SJCRH30 (cell line): ENCODE measurements around the gene ARHGAP26. TPM values are rescaled to one million over a fixed set of nuclear protein-coding genes. Genes with fewer than 3 reads are reported as not detected.
A peak's percentile ranks its signal among the peaks of the same experiment; 100 is the strongest.

ENCODE experiments used
- DNase-seq, 2 experiments: peaks; one replicate each; pipeline ENCODE4 v3.0.0-alpha.2; 2015 to 2020
- H3K27ac ChIP-seq: fragments of 250-450 bp; sonication (Bioruptor Pico); 2 replicates; pipeline ENCODE4 v1.5.1; 2020; ENCODE audit warnings: mild to moderate bottlenecking, moderate library complexity
- H3K27me3 ChIP-seq: fragments of 250-450 bp; sonication (Bioruptor Pico); 2 replicates; pipeline ENCODE4 v1.5.1; 2020; ENCODE audit warnings: mild to moderate bottlenecking, moderate library complexity
- H3K36me3 ChIP-seq: fragments of 250-450 bp; sonication (Bioruptor Pico); 2 replicates; pipeline ENCODE4 v1.5.1; 2020; ENCODE audit warnings: mild to moderate bottlenecking, moderate library complexity
- H3K4me1 ChIP-seq: fragments of 250-450 bp; sonication (Bioruptor Pico); 2 replicates; pipeline ENCODE4 v1.5.1; 2020; ENCODE audit warnings: mild to moderate bottlenecking, moderate library complexity
- H3K4me3 ChIP-seq: fragments of 250-450 bp; sonication (Bioruptor Pico); 2 replicates; pipeline ENCODE4 v1.5.1; 2020; ENCODE audit warnings: mild to moderate bottlenecking, moderate library complexity
- H3K9me3 ChIP-seq: fragments of 250-450 bp; sonication (Bioruptor Pico); replicated peaks from 2 replicates; pipeline ENCODE4 v1.5.1; 2020; ENCODE audit warnings: mild to moderate bottlenecking, moderate library complexity
- total RNA-seq: library from RNA; depleted of rRNA; stranded (reverse); fragments of >200 nt; shearing (Covaris generic); gene quantifications from 2 replicates; pipeline ENCODE4 v1.2.3, GENCODE V29; 2014

The ARHGAP26 gene
- total RNA-seq, 1 experiment from 2014 or later = 16.9 TPM

DNA sequence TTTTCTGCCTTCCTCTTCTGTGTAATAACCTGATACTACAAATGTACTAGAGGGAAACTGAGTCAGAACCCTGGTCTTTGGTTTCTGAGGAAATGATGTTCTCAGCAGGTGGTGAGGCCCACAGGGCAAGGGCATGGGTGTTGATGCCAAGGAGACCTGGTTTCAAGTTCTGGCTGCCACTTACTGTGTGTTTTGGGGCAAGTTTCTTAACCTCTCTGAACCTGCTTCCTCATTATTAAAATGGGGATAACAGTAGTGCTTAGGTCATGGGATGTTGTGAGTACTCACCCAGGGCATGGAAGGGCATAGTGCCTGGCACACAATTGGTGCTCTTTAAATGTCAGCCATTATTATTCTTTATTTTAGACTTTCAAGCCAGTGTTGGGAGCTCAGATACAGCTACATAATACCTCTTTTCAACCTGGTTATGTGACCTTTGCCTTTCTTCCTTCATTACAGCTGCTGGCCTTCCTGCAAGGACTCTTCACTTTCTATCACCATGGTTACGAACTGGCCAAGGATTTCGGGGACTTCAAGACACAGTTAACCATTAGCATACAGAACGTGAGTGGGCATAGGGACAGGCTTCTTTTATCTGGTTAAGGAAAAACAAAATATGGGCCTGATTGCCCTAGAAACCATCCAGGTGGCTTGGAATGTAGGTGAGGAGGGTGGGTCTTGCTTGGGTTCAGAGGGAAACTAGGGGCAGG lies 131.5 kb downstream of the ARHGAP26 start:
- Histone ChIP-seq H3K4me1 (peaks cover 23% of the 10 kb centered on the region), H3K36me3 (no peaks in the 10 kb centered on the region), H3K27me3 (no peaks in the 10 kb centered on the region), H3K9me3 (no peaks in the 10 kb centered on the region), H3K4me3 (no peak overlapping the region), H3K27ac (no peak overlapping the region)
- DNase-seq = no peak

DNA sequence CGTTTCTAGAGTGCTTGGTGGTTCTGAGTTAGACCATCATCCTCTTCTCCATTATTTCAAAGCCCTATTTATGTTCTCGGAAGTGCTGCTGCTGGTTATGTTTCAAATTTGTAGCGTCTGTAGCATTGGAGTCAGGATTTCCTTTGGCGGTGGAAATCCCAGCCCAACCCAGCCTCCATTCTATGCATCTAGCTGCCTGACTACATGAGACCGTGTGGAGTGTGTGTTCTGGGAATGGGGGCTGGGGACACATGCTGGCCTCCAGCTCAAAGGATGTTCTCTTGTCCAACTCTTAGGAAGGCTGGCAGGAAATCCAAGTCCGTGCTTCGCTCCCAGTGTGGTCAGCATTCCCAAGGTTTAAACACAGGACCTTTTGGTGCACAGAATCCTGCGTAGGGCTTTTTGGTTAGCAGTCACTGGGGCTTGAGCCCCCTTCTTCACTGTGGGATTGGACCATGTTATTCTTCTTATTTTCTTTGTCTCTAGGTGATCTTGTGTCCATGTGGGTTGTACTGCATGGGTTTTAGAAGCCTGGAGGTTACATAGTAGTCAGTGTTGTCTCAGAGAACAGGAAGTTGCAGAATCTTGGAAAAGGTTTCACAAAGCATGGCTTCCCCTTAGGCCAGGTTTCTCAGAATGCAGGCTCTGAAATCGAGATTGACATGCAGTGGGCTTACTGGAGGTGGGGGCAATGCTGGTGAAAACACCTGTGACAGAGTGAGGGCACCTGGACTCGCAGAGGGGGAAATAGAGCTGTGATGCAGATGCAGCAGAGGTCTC lies 132.2 kb downstream of the ARHGAP26 start:
- Histone ChIP-seq H3K36me3 (no peaks in the 10 kb centered on the region), H3K9me3 (no peaks in the 10 kb centered on the region), H3K4me3 (no peak overlapping the region), H3K27ac (no peak overlapping the region), H3K4me1 (peaks cover 31% of the 10 kb centered on the region), H3K27me3 (no peaks in the 10 kb centered on the region)
- no peak for DNase-seq

GRCh38 chr5:142904416-142904815 lies 134.2 kb downstream of the ARHGAP26 start:
- Histone ChIP-seq H3K27ac (no peak overlapping the region), H3K27me3 (no peaks in the 10 kb centered on the region), H3K9me3 (no peaks in the 10 kb centered on the region), H3K36me3 (no peaks in the 10 kb centered on the region), H3K4me3 (no peak overlapping the region), H3K4me1 (peaks cover 42% of the 10 kb centered on the region)
- peak; percentile 24 to 25 for DNase-seq

DNA sequence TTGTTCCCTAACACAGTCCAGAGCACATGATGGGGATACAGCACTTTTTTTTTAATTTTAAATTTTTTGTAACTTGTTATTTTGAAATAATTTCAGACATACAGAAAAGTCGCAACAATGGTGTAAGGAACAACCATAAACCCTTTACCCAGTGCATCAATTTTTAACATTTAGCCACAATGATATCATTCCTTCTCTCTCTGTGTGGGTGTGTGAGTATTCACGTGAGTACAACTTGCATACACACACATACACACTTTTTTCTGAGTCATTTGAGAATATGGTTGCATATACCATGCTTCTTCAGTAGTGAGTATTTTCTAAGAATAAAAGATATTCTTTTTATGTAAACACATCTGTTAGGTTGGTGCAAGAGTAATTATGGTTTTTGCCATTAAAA lies 135.2 kb downstream of the ARHGAP26 start:
- Histone ChIP-seq H3K4me3 (no peak overlapping the region), H3K4me1 (peaks cover 42% of the 10 kb centered on the region), H3K27me3 (no peaks in the 10 kb centered on the region), H3K9me3 (no peaks in the 10 kb centered on the region), H3K36me3 (no peaks in the 10 kb centered on the region), H3K27ac (no peak overlapping the region)
- DNase-seq = no peak

DNA sequence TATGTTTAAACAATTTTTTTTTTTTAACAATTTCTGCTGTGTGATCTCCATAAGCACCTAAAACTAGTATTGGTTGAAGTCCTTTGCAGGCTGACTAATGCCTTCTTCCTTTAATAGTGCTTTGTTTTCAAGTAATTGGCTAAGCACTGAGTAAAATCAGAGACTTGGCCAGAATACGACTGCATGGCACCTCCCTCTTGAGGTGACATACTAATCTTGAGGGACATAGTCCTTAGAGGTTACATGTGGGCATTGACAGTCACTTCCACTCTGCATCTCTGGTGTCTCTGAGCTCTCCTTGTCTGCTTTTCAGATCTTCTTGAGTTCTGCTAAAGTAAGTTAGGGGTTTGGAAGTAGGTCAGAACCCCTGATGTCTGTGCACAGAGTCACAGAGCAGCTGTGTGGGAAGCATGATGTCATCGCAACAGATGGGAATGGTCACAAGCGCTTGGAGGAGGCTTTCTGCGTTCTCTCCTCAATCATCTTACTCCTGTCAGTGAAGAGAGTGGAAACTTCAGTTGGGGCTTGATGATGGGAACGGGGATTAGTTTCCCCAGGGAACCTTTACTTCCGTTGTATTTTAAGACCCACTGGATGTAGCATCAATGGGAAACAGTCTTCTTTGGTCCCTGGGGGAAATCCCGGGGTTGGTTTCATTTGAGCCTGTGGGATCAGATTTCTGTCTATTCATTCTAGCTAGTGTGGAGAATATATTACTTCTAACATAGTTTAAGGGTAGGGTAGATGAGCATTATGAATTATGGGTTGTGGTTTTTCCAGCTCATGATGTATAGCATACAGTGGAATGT lies 136.9 kb downstream of the ARHGAP26 start:
- Histone ChIP-seq H3K27ac (peak overlapping the region; percentile 65), H3K4me1 (peaks cover 34% of the 10 kb centered on the region), H3K9me3 (no peaks in the 10 kb centered on the region), H3K4me3 (no peak overlapping the region), H3K27me3 (no peaks in the 10 kb centered on the region), H3K36me3 (no peaks in the 10 kb centered on the region)
- peak; percentile 91 to 97 for DNase-seq

DNA sequence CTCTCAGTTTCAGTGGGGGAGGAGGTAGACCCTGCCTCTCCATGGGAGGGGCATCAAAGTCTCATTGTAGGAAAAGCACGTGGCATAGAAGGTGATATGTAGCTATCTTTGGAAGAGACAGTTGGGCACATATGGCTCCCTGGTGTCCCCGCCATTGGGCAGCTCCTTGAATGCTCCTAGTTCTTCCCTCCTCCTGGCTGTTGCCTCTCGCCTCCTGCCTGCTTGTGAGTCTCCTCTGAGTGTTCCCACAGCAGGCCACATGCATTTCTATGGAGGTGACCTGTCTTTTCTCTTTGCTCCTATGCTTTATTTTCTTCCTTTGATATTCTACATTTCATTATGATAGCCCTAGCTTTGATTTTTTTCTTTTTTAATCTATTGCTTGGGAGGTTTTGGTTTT lies 138.5 kb downstream of the ARHGAP26 start:
- Histone ChIP-seq H3K4me1 (peaks cover 34% of the 10 kb centered on the region), H3K4me3 (no peak overlapping the region), H3K27me3 (no peaks in the 10 kb centered on the region), H3K36me3 (no peaks in the 10 kb centered on the region), H3K9me3 (no peaks in the 10 kb centered on the region), H3K27ac (no peak overlapping the region)
- DNase-seq = no peak

DNA sequence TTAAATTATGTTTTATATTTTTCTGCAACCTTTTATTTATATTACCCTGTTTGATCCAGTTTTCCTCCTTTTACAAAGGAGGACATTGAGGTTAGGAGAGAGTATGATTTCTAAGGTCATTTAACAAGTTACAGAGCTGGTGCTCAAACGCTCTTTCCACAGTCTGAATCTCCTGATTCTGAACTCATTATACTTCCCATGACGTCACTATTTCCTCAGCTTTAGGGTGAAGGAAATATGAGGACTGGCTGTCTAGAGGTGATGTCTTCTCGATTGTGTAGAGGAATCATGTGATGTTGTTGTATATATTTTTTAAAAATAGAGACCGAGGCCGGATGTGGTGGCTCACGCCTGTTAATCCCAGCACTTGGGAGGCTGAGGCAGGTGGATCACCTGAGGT lies 140.0 kb downstream of the ARHGAP26 start:
- Histone ChIP-seq H3K27me3 (no peaks in the 10 kb centered on the region), H3K4me3 (no peak overlapping the region), H3K4me1 (peaks cover 30% of the 10 kb centered on the region), H3K9me3 (no peaks in the 10 kb centered on the region), H3K27ac (no peak overlapping the region), H3K36me3 (no peaks in the 10 kb centered on the region)
- no peak for DNase-seq

DNA sequence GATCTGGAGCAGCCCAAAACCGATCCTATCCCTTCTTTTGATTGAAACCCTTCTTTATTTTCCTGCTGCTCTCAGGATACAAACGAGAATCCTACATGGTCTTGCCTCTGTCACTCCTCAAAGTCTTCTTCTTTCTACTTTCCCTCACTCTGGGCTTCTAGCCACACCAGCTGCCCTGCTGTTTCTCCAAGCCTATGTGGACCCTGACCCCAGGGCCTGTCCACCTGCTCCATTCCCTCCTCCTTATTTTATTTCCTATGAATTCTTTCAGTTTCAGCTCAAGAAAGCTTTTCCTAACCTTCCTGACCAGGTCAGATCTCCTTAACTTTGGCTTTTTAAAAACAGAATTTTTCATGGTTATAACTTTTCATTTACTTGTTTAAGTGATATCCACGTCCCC lies 141.0 kb downstream of the ARHGAP26 start:
- no peak for DNase-seq
- no peaks in the 10 kb centered on the region for H3K36me3 ChIP-seq
- no peaks in the 10 kb centered on the region for H3K27me3 ChIP-seq
- no peak overlapping the region for H3K27ac ChIP-seq
- peaks cover 28% of the 10 kb centered on the region for H3K4me1 ChIP-seq
- no peaks in the 10 kb centered on the region for H3K9me3 ChIP-seq
- no peak overlapping the region for H3K4me3 ChIP-seq

DNA sequence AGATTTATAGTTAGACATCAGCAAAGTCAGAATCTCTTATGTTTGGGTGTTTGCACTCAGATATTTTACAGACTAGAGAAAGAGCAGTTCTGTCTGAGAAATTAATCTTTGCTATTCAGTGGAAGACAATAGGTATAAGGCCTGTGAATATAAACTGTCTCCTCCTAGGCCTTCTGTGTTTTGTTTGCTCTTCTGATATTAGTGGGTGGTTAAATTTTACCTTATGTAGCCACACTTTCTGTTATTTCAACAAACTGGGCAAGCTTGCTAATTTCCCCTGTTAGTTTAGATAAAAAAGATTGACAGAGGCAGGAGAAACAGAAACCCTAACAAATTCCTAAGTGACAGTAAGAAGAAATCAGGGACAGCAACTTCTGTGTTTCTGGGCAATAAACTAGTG lies 141.6 kb downstream of the ARHGAP26 start:
- DNase-seq = no peak
- Histone ChIP-seq H3K27ac (no peak overlapping the region), H3K36me3 (no peaks in the 10 kb centered on the region)

DNA sequence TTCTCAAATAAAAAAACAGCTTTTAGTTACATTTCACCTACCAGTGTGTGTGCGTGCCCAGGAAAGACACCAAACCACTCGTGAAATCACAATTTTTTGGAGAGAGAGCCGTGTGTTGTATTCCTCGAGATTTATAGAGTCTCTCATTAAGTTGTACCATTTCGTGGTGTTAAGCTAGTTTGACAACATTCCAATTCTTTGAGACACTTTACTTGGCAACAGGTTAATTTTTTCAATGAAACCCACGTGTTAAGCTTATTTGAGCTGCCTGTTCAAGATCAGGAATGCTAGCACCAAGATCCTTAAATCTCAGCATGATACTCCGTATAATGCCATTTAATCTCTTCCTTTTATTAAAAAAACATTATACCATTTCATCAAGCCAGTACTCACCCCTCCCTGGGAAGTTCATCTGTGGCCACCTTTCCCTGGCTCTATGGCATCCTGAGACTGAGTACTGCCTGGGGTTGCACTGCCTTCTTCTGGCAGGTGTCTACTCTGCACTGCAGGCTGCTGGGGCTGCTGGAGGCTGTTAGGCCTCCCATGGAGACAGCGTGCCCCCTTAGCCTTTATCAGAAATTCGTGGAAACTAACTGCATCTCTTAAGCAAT lies 143.7 kb downstream of the ARHGAP26 start:
- Histone ChIP-seq H3K4me3 (no peak overlapping the region), H3K27ac (no peak overlapping the region), H3K27me3 (no peaks in the 10 kb centered on the region), H3K4me1 (peaks cover 5% of the 10 kb centered on the region; the same call in 1 of the 2 replicates), H3K9me3 (no peaks in the 10 kb centered on the region), H3K36me3 (no peaks in the 10 kb centered on the region)
- DNase-seq = no peak

More for the DNA sequence above, 141.6 kb downstream of the ARHGAP26 start:
- H3K4me1 ChIP-seq = peaks cover 22% of the 10 kb centered on the region
- no peaks in the 10 kb centered on the region for H3K9me3 ChIP-seq
- no peak overlapping the region for H3K4me3 ChIP-seq
- H3K27me3 ChIP-seq = no peaks in the 10 kb centered on the region

GRCh38 chr5:142915038-142915437 lies 144.9 kb downstream of the ARHGAP26 start:
- H3K36me3 ChIP-seq = no peaks in the 10 kb centered on the region
- DNase-seq = no peak
- H3K27ac ChIP-seq = no peak overlapping the region
- no peaks in the 10 kb centered on the region for H3K9me3 ChIP-seq
- peaks cover 5% of the 10 kb centered on the region; the same call in 1 of the 2 replicates for H3K4me1 ChIP-seq
- no peak overlapping the region for H3K4me3 ChIP-seq
- H3K27me3 ChIP-seq = no peaks in the 10 kb centered on the region

DNA sequence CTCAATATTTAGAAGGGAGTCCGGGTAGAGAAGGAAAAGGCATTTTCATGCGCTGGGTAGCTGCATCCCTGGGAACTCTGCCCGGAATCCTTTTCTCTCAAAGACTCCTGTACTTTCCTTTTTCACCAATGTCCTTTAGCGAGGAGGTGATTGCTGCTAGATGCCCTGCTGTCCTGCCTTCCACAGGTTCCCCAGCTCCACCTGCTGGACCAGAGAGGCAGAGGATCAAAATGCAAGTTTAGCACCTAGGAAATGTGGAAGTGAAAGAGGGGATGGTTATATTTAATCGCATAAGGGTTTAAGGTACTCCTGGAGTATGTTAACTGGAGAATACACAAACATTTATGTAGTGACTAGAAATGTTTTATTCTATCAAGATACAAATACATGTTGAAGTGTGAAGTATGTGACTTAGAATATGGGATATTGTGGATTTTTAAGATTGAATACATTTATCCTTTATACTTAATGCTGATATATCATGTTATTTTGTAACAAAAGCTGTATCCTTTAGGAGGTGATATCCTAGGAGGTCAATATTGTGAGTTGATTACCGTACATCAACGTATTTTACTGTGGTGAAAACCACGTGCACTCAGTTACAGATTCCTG lies 145.7 kb downstream of the ARHGAP26 start:
- peaks cover 5% of the 10 kb centered on the region; the same call in 1 of the 2 replicates for H3K4me1 ChIP-seq

DNA sequence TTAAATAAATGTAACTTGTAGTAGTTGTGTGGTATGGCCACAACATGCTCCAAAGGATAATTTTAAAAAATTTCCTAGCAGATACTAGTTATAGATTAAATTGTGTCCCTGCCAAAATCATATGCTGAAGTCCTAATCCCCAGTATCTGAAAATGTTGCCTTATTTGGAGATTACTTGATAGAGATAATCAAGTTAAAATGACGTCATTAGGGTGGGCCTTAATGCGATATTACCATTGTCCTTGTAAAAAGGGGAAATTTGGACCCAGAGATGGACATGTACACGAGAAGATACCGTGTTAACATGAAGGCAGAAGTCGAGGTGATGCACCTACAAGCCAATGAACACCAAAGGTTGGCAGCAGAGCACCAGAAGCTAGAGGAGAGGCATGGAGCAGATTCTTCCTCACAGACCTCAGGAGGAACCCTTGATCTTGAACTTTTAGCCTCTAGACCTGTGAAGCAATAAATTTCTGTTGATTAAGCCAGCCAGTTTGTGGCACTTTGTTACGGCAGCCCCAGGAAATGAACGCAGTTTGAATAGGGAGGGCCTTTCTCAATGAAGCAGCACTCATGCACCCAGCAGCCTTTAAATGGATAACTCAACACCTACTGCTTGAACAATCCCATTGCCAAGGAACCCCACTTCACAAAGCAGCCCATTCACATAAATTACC lies 148.9 kb downstream of the ARHGAP26 start:
- no peaks in the 10 kb centered on the region for H3K9me3 ChIP-seq
- H3K27me3 ChIP-seq = no peaks in the 10 kb centered on the region
- no peak overlapping the region for H3K4me3 ChIP-seq
- H3K4me1 ChIP-seq = no peaks in the 10 kb centered on the region; the same call in 1 of the 2 replicates
- DNase-seq = no peak
- no peaks in the 10 kb centered on the region for H3K36me3 ChIP-seq
- no peak overlapping the region for H3K27ac ChIP-seq

More for the DNA sequence above, 145.7 kb downstream of the ARHGAP26 start:
- no peak overlapping the region for H3K27ac ChIP-seq
- peak; percentile 35 to 55 for DNase-seq
- no peak overlapping the region for H3K4me3 ChIP-seq
- H3K9me3 ChIP-seq = no peaks in the 10 kb centered on the region
- no peaks in the 10 kb centered on the region for H3K36me3 ChIP-seq
- H3K27me3 ChIP-seq = no peaks in the 10 kb centered on the region
